ENCODE data around the gene PGLYRP3.

PGLYRP3 gene

GRCh38 chr1:153308540-153308939 is 4.2 kb downstream of the PGLYRP3 start:
- no peak overlapping the region for H3K27ac ChIP-seq (ENCODE audit: low read depth, low read length, poor library complexity, severe bottlenecking)
- no peaks in the 10 kb centered on the region for H3K79me2 ChIP-seq (ENCODE audit: insufficient read depth, low read length)
- H3K36me3 ChIP-seq (ENCODE audit: insufficient read depth, low read length), result no peaks in the 10 kb centered on the region
- no peaks in the 10 kb centered on the region for H4K20me1 ChIP-seq (ENCODE audit: insufficient read depth, low read length)
- no peak overlapping the region for H3K4me2 ChIP-seq (ENCODE audit: low read length)
- H3K9ac ChIP-seq (ENCODE audit: low read length), result no peak overlapping the region
- TF ChIP-seq, protein P1, sequence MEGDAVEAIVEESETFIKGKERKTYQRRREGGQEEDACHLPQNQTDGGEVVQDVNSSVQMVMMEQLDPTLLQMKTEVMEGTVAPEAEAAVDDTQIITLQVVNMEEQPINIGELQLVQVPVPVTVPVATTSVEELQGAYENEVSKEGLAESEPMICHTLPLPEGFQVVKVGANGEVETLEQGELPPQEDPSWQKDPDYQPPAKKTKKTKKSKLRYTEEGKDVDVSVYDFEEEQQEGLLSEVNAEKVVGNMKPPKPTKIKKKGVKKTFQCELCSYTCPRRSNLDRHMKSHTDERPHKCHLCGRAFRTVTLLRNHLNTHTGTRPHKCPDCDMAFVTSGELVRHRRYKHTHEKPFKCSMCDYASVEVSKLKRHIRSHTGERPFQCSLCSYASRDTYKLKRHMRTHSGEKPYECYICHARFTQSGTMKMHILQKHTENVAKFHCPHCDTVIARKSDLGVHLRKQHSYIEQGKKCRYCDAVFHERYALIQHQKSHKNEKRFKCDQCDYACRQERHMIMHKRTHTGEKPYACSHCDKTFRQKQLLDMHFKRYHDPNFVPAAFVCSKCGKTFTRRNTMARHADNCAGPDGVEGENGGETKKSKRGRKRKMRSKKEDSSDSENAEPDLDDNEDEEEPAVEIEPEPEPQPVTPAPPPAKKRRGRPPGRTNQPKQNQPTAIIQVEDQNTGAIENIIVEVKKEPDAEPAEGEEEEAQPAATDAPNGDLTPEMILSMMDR (IDR thresholded peaks at IDR 0.05; ENCODE audit: low read length), result no peak
- TF ChIP-seq EZH2 (IDR thresholded peaks at IDR 0.05; ENCODE audit: borderline replicate concordance, low read length), result no peak
- H3K9me3 ChIP-seq (ENCODE audit: low read length), result no peaks in the 10 kb centered on the region
- H3K27me3 ChIP-seq (ENCODE audit: insufficient read depth, low read length), result no peaks in the 10 kb centered on the region
- H3K4me1 ChIP-seq (ENCODE audit: insufficient read depth, low read length, severe bottlenecking), result no peaks in the 10 kb centered on the region
- H3F3A ChIP-seq (ENCODE audit: insufficient read depth, low read length), result no peaks in the 10 kb centered on the region
- no peaks in the 10 kb centered on the region for H3K9me2 ChIP-seq (ENCODE audit: low read depth, low read length)
- H3K4me3 ChIP-seq (ENCODE audit: low read depth, low read length, poor library complexity, severe bottlenecking), result no peak overlapping the region
- no peak overlapping the region for H2AFZ ChIP-seq (ENCODE audit: low read length)

GRCh38 chr1:153307221-153307600 is 5.5 kb downstream of the PGLYRP3 start:
- Histone ChIP-seq H3K79me2 (ENCODE audit: insufficient read depth, low read length) (no peaks in the 10 kb centered on the region), H2AFZ (ENCODE audit: low read length) (no peak overlapping the region), H3K9me3 (ENCODE audit: low read length) (no peaks in the 10 kb centered on the region), H3K36me3 (ENCODE audit: insufficient read depth, low read length) (no peaks in the 10 kb centered on the region), H3K27ac (ENCODE audit: low read depth, low read length, poor library complexity, severe bottlenecking) (no peak overlapping the region), H3K9me2 (ENCODE audit: low read depth, low read length) (no peaks in the 10 kb centered on the region), H3F3A (ENCODE audit: insufficient read depth, low read length) (no peaks in the 10 kb centered on the region), H4K20me1 (ENCODE audit: insufficient read depth, low read length) (no peaks in the 10 kb centered on the region), H3K4me3 (ENCODE audit: low read depth, low read length, poor library complexity, severe bottlenecking) (no peak overlapping the region), H3K4me2 (ENCODE audit: low read length) (no peak overlapping the region), H3K4me1 (ENCODE audit: insufficient read depth, low read length, severe bottlenecking) (no peaks in the 10 kb centered on the region), H3K27me3 (ENCODE audit: insufficient read depth, low read length) (no peaks in the 10 kb centered on the region), H3K9ac (ENCODE audit: low read length) (no peak overlapping the region)
- no peak for TF ChIP-seq EZH2 (IDR thresholded peaks at IDR 0.05; ENCODE audit: borderline replicate concordance, low read length)
- TF ChIP-seq, protein P1 (IDR thresholded peaks at IDR 0.05; ENCODE audit: low read length), result no peak

DNA sequence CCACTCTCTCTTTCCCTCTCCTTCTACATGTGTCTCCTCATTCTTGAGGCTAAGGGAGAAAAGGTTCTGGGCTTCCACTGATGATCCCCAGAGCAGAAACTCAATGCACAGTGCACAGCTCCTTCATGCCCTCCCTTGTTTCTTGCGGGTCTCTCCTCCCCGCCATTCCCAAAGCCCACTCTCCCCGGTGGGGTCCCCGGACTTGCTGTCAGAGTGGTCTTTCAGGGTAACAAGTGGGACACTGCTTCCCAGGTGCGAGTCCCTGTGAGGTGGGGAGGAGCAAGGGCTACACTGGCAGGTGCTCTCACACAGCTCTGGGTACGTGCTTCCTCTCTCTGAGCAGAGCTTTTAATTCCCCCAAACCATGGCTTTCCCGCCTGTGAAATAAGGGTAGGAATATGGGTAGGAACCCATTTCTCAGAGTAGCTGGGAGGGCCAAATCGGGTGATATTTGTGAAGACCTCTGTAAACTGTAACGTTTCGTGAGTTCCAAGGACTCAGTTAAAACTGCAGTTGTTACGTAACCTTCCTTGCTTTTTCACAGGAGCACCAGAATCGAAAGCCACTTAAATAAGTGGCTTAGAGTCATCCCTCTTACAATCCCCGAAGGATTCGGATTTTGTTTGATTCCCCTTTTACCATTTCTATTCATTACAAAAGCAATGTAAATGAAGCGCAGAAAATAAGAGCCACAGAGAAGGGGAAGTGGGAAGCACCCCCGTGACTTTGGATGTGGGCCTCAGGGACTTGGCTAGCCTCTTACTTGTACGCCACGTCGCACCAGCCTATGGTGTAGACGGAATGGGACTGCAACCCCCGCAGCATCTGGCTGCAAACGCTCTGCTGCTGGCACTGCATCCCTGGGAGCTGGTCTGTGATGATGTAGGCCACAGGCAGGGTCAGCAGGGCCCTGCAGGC is 6.2 kb downstream of the PGLYRP3 start:
- Histone ChIP-seq H3K9me2 (ENCODE audit: low read depth, low read length) (no peaks in the 10 kb centered on the region), H3K4me2 (ENCODE audit: low read length) (no peak overlapping the region), H4K20me1 (ENCODE audit: insufficient read depth, low read length) (no peaks in the 10 kb centered on the region), H3K27ac (ENCODE audit: low read depth, low read length, poor library complexity, severe bottlenecking) (no peak overlapping the region), H3K79me2 (ENCODE audit: insufficient read depth, low read length) (no peaks in the 10 kb centered on the region), H3K36me3 (ENCODE audit: insufficient read depth, low read length) (no peaks in the 10 kb centered on the region), H3K4me3 (ENCODE audit: low read depth, low read length, poor library complexity, severe bottlenecking) (no peak overlapping the region), H3F3A (ENCODE audit: insufficient read depth, low read length) (no peaks in the 10 kb centered on the region), H2AFZ (ENCODE audit: low read length) (no peak overlapping the region), H3K9me3 (ENCODE audit: low read length) (no peaks in the 10 kb centered on the region), H3K9ac (ENCODE audit: low read length) (no peak overlapping the region), H3K27me3 (ENCODE audit: insufficient read depth, low read length) (no peaks in the 10 kb centered on the region), H3K4me1 (ENCODE audit: insufficient read depth, low read length, severe bottlenecking) (no peaks in the 10 kb centered on the region)
- TF ChIP-seq, protein P1 (IDR thresholded peaks at IDR 0.05; ENCODE audit: low read length), result no peak
- TF ChIP-seq EZH2 (IDR thresholded peaks at IDR 0.05; ENCODE audit: borderline replicate concordance, low read length), result no peak

Measured in OCI-LY1 (cell line).